ENCODE measurements around the gene FOXP1. TPM values are rescaled to one million over a fixed set of nuclear protein-coding genes. Genes with fewer than 3 reads are reported as not detected.

FOXP1 gene
- total RNA-seq, 1 donor from 2014 or later, result 26.1 TPM

DNA sequence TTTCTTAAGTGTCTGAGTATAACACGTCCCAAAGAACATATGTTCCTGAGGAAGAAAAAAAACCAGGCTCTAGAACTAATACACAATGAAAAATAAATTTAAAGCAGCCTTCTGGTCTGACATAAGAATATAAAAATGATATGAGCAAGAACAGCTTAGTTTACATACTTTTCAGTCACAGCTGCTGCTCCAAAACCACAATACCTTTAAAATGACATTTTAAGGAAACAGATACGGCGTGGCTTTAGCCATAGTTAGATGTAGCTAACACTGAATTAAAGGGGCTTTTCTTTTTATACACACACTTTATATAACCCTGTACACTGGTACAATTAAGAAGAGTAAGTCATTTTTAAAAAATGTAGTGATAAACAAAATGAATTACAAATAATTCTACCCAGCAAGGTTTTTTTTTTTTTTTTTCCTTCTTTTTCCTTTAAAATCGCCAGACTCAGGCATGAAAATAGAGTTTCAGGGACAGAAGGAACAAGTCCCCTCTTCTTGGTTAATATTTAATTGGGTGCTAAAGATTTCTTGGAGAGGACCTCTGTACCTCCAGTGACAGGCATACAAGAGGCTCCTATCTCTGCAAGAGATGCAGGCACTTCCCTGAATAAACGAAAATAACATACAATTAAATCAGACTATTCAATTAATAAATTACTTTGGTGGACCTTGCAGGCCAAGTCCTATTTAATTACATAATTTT lies 265.6 kb downstream of the FOXP1 start:
- no peak for DNase-seq (ENCODE audit: low read depth)
- H3K4me3 ChIP-seq (ENCODE audit: low read depth, low read length), result no peak overlapping the region
- TF ChIP-seq, protein P1, sequence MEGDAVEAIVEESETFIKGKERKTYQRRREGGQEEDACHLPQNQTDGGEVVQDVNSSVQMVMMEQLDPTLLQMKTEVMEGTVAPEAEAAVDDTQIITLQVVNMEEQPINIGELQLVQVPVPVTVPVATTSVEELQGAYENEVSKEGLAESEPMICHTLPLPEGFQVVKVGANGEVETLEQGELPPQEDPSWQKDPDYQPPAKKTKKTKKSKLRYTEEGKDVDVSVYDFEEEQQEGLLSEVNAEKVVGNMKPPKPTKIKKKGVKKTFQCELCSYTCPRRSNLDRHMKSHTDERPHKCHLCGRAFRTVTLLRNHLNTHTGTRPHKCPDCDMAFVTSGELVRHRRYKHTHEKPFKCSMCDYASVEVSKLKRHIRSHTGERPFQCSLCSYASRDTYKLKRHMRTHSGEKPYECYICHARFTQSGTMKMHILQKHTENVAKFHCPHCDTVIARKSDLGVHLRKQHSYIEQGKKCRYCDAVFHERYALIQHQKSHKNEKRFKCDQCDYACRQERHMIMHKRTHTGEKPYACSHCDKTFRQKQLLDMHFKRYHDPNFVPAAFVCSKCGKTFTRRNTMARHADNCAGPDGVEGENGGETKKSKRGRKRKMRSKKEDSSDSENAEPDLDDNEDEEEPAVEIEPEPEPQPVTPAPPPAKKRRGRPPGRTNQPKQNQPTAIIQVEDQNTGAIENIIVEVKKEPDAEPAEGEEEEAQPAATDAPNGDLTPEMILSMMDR (conservative IDR thresholded peaks at IDR 0.05; ENCODE audit: low read depth, low read length), result no peak

DNA sequence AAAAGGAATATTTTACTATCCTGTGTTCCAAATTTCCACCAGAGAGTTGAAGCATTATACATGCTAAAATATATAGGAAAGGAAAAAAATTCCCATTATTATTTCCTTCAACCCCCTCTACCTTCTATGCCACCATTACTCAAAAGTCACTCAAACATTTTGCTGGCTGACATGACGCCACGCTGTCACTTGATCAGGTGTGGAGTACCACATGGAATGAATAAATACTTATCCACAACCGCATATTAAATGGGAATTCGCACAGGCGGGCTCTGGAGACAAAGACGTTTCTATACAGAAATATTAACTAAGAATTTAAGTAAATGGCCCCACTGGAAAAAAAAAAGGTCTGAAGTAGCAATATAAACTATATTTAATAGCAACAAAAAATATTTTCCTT lies 266.4 kb downstream of the FOXP1 start:
- no peak overlapping the region for H3K4me3 ChIP-seq (ENCODE audit: low read depth, low read length)
- DNase-seq (ENCODE audit: low read depth), result no peak
- TF ChIP-seq, protein P1 (conservative IDR thresholded peaks at IDR 0.05; ENCODE audit: low read depth, low read length), result no peak

DNA sequence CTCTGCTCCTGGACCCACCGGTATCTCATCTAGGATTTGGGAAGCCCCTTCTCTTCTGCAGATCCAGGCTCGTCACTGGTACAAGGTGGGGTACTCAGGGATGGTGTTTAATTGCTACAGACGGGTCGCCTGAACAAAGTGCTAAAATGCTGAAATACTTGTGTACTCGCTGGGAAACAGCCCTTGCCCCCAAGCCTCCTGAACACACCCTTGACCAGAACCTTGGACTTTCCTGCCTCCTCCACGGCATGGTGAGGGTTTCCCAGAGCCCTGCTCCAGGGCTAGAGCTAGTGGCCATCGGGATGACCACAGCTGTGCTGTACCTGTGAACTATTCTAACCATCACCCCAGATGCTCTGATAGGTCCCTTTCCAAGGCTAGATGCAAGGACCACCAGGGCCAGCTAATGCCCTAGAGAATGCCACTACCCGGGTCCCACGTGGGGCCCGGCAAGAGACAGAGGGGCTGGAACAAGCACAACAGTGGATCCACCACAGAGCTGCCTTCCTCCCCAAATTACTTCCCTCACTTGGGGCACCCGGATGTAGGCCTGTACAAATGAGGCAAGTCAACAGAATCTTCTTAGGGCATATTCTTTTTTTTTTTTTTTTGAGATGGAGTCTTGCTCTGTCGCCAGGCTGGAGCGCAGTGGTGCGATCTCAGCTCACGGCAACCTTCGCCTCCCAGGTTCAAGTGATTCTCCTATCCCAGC lies 267.3 kb downstream of the FOXP1 start:
- H3K4me3 ChIP-seq (ENCODE audit: low read depth, low read length), result no peak overlapping the region
- TF ChIP-seq, protein P1 (conservative IDR thresholded peaks at IDR 0.05; ENCODE audit: low read depth, low read length), result no peak
- no peak for DNase-seq (ENCODE audit: low read depth)

GRCh38 chr3:71315431-71315830 lies 268.1 kb downstream of the FOXP1 start:
- H3K4me3 ChIP-seq (ENCODE audit: low read depth, low read length), result no peak overlapping the region
- TF ChIP-seq, protein P1 (conservative IDR thresholded peaks at IDR 0.05; ENCODE audit: low read depth, low read length), result no peak
- DNase-seq (ENCODE audit: low read depth), result no peak

DNA sequence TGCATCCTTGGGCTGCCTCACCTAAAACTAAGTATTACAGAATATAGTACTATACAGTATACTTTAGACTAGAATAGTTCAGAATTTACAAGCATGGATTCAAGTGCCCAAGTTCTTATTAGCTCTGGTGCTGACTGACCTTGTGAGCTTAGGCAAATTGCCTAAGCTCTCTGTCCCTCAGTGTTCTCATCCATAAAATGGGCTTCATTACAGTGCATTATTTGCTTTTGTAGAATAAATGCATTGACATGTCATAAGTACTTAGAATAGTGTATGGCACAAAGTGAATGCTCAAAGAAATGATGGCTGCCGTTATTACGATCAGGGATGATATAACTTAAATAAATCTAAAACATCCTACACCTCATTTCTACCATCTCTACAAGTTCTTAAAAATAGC lies 269.7 kb downstream of the FOXP1 start:
- DNase-seq (ENCODE audit: low read depth), result no peak
- H3K4me3 ChIP-seq (ENCODE audit: low read depth, low read length), result no peak overlapping the region
- TF ChIP-seq, protein P1 (conservative IDR thresholded peaks at IDR 0.05; ENCODE audit: low read depth, low read length), result no peak

DNA sequence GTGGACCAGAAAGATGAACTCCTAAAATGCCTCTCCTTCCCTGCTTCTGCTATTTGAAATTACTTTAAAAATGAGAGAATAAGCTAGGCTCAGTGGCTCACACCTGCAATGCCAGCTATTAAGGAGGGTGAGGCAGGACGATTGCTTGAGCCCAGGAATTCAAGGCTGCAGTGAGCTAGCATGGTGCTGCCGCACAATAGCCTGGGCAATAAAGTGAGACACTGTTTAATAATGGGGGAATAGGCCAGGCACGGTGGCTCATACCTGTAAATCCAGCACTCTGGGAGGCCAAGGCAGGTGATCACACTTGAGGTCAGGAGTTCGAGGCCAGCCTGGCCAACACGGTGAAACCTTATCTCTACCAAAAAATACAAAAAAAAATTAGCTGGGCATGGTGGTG lies 271.1 kb downstream of the FOXP1 start:
- no peak for DNase-seq (ENCODE audit: low read depth)
- no peak overlapping the region for H3K4me3 ChIP-seq (ENCODE audit: low read depth, low read length)
- TF ChIP-seq, protein P1 (conservative IDR thresholded peaks at IDR 0.05; ENCODE audit: low read depth, low read length), result no peak
